MCF 10A (cell line): ENCODE data around the gene DOK6. TPM values are rescaled to one million over a fixed set of nuclear protein-coding genes. Genes with fewer than 3 reads are reported as not detected.

Experiments
- BruUV-seq: library from RNA; stranded (reverse); fragments of 400-500 nt; replicated peaks from 2 replicates; lab custom pipeline; 2021; lab: Mats Ljungman, UMichigan
- CTCF ChIA-PET: fragments of 300-600 bp; sonication (Branson Sonifier 250); formaldehyde crosslinking; extraction: SDS; loops from one replicate; lab custom pipeline; 2021; ENCODE audit warnings: antibody characterized with exemption, inconsistent platforms; lab: Yijun Ruan, JAX
- POLR2A ChIA-PET: fragments of 300-600, 350-650 bp; sonication (Branson Sonifier 250); formaldehyde crosslinking; extraction: SDS; loops from one replicate; lab custom pipeline; 2020; ENCODE audit warnings: antibody characterized with exemption, inconsistent platforms; lab: Yijun Ruan, JAX
- DNase-seq: peaks from one replicate; pipeline ENCODE4 v3.0.0-alpha.2; 2018; ENCODE audit not compliant: unreplicated experiment
- H3K27ac Mint-ChIP-seq: one replicate; pipeline ENCODE4 v1.8.0; 2022; ENCODE audit warnings: mild to moderate bottlenecking, low read depth, mixed read lengths; ENCODE audit not compliant: unreplicated experiment
- H3K27me3 Mint-ChIP-seq: one replicate; pipeline ENCODE4 v1.8.0; 2022; ENCODE audit warnings: mixed read lengths; ENCODE audit not compliant: insufficient read depth, unreplicated experiment
- H3K36me3 Mint-ChIP-seq: one replicate; pipeline ENCODE4 v1.8.0; 2022; ENCODE audit warnings: mild to moderate bottlenecking, moderate library complexity, mixed read lengths; ENCODE audit not compliant: insufficient read depth, unreplicated experiment
- H3K4me1 Mint-ChIP-seq: one replicate; pipeline ENCODE4 v1.8.0; 2022; ENCODE audit warnings: mixed read lengths; ENCODE audit not compliant: insufficient read depth, unreplicated experiment
- H3K4me3 Mint-ChIP-seq: one replicate; pipeline ENCODE4 v1.8.0; 2022; ENCODE audit warnings: mild to moderate bottlenecking, moderate library complexity, mixed read lengths; ENCODE audit not compliant: unreplicated experiment
- H3K9me3 Mint-ChIP-seq: one replicate; pipeline ENCODE4 v1.8.0; 2022; ENCODE audit warnings: mixed read lengths; ENCODE audit not compliant: unreplicated experiment
- CTCF ChIP-seq: fragments of 200-600 bp; IDR thresholded peaks from one replicate; pipeline ENCODE4 v1.8.0; 2022; ENCODE audit warnings: antibody characterized with exemption, mild to moderate bottlenecking; ENCODE audit not compliant: unreplicated experiment
- intact Hi-C: fragments of 100-400 bp; cut with micrococcal nuclease; formaldehyde crosslinking; loops from 2 replicates; pipeline ENCODE4 v1.14.1; 2022
- total RNA-seq: library from RNA; stranded (reverse); gene quantifications from 2 replicates; pipeline ENCODE4 v1.2.3, GENCODE V29; 2022

The DOK6 gene
- total RNA-seq, 1 experiment from 2014 or later = not detected

DNA sequence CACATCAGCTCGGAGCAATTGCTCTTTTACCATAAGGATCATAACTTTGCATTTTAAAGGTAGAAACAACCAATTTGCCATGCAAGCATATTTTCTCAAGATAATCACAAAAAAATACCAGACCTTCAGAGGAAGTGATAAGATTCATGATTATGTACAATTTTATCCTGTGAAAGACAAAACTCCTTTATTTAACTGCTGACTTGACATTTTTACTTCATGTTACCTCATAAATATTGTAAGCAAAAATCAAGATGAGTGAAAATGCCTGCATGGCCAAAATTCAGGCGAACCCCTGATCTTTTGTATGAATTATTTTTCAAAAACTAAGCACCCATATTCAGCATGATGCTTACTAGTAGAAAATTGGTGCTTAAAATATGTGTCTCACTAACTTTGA is 300.6 kb downstream of the DOK6 start:
- no peak for DNase-seq
- POLR2A ChIA-PET = no interaction called here
- TF ChIP-seq CTCF = no peak
- intact Hi-C loops = no loop called here
- Mint-ChIP-seq H3K27ac (no peak overlapping the region), H3K4me3 (no peak overlapping the region), H3K4me1 (no peaks in the 10 kb centered on the region), H3K9me3 (no peaks in the 10 kb centered on the region), H3K27me3 (no peaks in the 10 kb centered on the region), H3K36me3 (no peaks in the 10 kb centered on the region)
- BruUV-seq = no TSS peak
- CTCF ChIA-PET = no interaction called here

- Mint-ChIP-seq H3K4me1 (no peaks in the 10 kb centered on the region), H3K9me3 (no peaks in the 10 kb centered on the region), H3K4me3 (no peak overlapping the region), H3K27me3 (no peaks in the 10 kb centered on the region), H3K36me3 (no peaks in the 10 kb centered on the region), H3K27ac (no peak overlapping the region)
- ChIA-PET POLR2A (no interaction called here), CTCF (no interaction called here)
- TF ChIP-seq CTCF = no peak
- DNase-seq = peak; percentile 6
- BruUV-seq = no TSS peak
- intact Hi-C loops = no loop called here
Observed at GRCh38 chr18:69703461-69703860, 302.8 kb downstream of the DOK6 start.

DNA sequence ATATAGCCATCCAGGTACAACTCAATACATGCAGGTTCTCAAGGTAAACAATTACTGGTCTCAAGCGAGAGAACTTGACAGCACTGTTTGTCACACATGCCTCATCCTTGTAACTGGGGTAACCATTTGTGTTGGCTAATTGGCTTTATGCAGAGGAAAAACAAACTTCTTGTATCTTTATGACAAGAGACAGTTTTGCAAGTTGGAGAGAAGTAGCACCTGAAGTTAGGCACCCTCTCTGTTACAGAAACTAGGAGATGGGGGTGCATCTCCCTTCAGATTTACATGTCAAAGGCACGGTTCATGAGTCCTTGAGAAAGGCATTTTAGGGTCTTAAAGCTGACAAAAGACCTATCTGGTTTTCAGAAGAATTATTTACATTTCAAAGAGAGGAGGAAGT is 305.3 kb downstream of the DOK6 start:
- no peak for DNase-seq
- Mint-ChIP-seq H3K4me3 (no peak overlapping the region), H3K27ac (no peak overlapping the region)

GRCh38 chr18:69708844-69709243 is 308.2 kb downstream of the DOK6 start:
- DNase-seq = no peak
- Mint-ChIP-seq H3K27ac (no peak overlapping the region), H3K27me3 (no peaks in the 10 kb centered on the region), H3K4me3 (no peak overlapping the region), H3K4me1 (no peaks in the 10 kb centered on the region), H3K36me3 (no peaks in the 10 kb centered on the region), H3K9me3 (no peaks in the 10 kb centered on the region)
- no TSS peak for BruUV-seq
- ChIA-PET POLR2A (no interaction called here), CTCF (no interaction called here)
- intact Hi-C loops = no loop called here
- no peak for TF ChIP-seq CTCF

More for the DNA sequence above, 305.3 kb downstream of the DOK6 start:
- POLR2A ChIA-PET = no interaction called here
- Mint-ChIP-seq H3K36me3 (no peaks in the 10 kb centered on the region), H3K27me3 (no peaks in the 10 kb centered on the region), H3K9me3 (no peaks in the 10 kb centered on the region), H3K4me1 (no peaks in the 10 kb centered on the region)
- TF ChIP-seq CTCF = no peak
- no TSS peak for BruUV-seq
- CTCF ChIA-PET = no interaction called here
- intact Hi-C loops = no loop called here
